Ascending aorta (tissue), 2 donors: ENCODE results near the gene ARFGAP3. TPM values are rescaled to one million over a fixed set of nuclear protein-coding genes. Genes with fewer than 3 reads are reported as not detected.

ENCODE experiments used
- DNase-seq, 2 donors: peaks; one replicate each; pipeline ENCODE4 v3.0.0-alpha.2; 2019; ENCODE audit warnings: low spot score in 2 of 2
- H3K27ac ChIP-seq, 2 donors: fragments of 200-600 bp; sonication (generic); one replicate each; pipeline ENCODE4 v1.5.1; 2016 to 2017; ENCODE audit warnings: mild to moderate bottlenecking in 1 of 2
- H3K27me3 ChIP-seq: fragments of 200-600 bp; sonication (generic); one replicate; pipeline ENCODE4 v1.5.1; 2017
- H3K36me3 ChIP-seq, 2 donors: fragments of 200-600 bp; sonication (generic); one replicate each; pipeline ENCODE4 v1.5.1; 2016
- H3K4me1 ChIP-seq, 2 donors: fragments of 200-600 bp; sonication (generic); one replicate each; pipeline ENCODE4 v1.5.1; 2016 to 2017; ENCODE audit warnings: mild to moderate bottlenecking in 1 of 2
- H3K4me3 ChIP-seq, 2 donors: fragments of 200-600 bp; sonication (generic); one replicate each; pipeline ENCODE4 v1.5.1; 2016 to 2017; ENCODE audit warnings: mild to moderate bottlenecking in 1 of 2
- H3K9me3 ChIP-seq, 2 donors: fragments of 200-600 bp; sonication (generic); one replicate each; pipeline ENCODE4 v1.5.1; 2016
- CTCF ChIP-seq, 3 experiments: fragments of 200-600 bp in 2 of 3; fragments of 450-650 bp in 1 of 3; sonication (generic) in 2 of 3; IDR thresholded peaks; one replicate each; pipeline ENCODE4 v1.5.1; 2016 to 2019; ENCODE audit warnings: antibody characterized with exemption in 3 of 3, mild to moderate bottlenecking in 1 of 3, moderate library complexity in 1 of 3
- intact Hi-C: fragments of 100-400 bp; cut with DNase I; formaldehyde crosslinking; loops from one replicate; pipeline ENCODE4 v1.15.1; 2023
- total RNA-seq: library from RNA; depleted of rRNA; stranded (reverse); fragments of >200 nt; gene quantifications from one replicate; pipeline ENCODE4 v1.1.0, GENCODE V29; 2016

Gene ARFGAP3
- total RNA-seq, 1 donor from 2014 or later = 21.6 TPM

DNA sequence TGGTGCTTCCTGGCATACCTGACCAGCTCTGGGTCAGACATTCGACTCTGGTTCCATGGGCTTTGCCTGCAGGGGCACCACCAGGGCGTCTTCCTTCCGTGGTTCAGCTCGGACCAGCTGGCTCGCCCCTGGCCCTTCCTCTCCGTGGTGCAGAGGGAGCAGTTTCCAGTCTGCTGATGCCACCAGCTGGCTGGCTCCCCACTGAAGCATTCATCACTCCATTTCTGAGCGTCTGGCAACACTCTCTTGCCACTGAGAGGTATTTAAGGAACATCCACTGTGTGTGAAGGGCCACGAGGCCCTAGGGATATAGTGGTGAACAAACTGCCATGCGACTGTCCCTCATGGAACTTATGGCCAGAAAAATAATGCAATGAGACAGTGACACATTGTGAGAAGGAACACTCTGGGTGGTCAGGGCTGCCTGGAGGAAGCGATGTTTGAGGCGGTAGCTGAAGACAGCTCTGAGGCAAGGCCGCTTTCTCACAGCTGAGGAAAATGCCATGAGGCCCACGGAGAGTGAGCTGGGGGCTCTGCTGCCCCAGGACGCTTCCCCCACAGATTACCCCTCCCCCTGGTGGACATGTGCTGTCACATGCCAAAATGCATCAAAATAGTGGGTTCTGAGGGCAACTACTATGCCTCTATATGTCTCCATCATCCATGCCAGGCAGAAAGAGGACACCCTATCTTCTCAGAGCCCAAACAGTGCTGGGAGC is 44.9 kb upstream of the ARFGAP3 start:
- TF ChIP-seq CTCF (IDR thresholded peaks at IDR 0.05) = no peak
- H3K27ac ChIP-seq = no peak overlapping the region

DNA sequence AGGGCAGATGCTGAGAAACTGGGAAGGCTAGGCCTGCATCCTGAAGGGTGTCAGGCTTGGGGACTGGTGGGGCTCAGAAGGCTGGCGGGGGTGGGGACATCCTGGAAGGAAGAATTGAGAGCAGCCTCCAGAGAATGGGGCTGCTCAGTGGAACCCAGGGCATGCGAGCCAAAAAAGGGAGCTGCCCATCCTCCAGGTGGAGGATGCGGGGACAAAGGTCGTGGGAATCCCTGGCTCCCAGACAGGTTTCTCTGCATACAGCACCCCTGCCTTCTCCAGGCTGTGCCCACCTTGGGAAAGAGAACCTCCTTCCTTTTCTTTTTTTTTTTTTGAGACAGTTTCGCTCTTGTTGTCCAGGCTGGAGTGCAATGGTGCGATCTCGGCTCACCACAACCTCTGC is 40.9 kb upstream of the ARFGAP3 start:
- Histone ChIP-seq H3K27me3 (no peaks in the 10 kb centered on the region), H3K4me1 (peaks cover 2 to 25% of the 10 kb centered on the region in 2 donors), H3K36me3 (peaks cover 7 to 9% of the 10 kb centered on the region in 2 donors), H3K27ac (no peak overlapping the region), H3K9me3 (no peaks in the 10 kb centered on the region), H3K4me3 (no peak overlapping the region)
- intact Hi-C loops = no loop called here
- DNase-seq = no peak
- no peak for TF ChIP-seq CTCF (IDR thresholded peaks at IDR 0.05)

More for the DNA sequence above, 44.9 kb upstream of the ARFGAP3 start:
- H3K27me3 ChIP-seq = no peaks in the 10 kb centered on the region
- no peak for DNase-seq
- H3K4me1 ChIP-seq = peaks cover 14 to 34% of the 10 kb centered on the region in 2 donors
- H3K36me3 ChIP-seq = peaks cover 0 to 5% of the 10 kb centered on the region in 2 donors
- intact Hi-C loops = no loop called here
- no peaks in the 10 kb centered on the region for H3K9me3 ChIP-seq
- no peak overlapping the region for H3K4me3 ChIP-seq

DNA sequence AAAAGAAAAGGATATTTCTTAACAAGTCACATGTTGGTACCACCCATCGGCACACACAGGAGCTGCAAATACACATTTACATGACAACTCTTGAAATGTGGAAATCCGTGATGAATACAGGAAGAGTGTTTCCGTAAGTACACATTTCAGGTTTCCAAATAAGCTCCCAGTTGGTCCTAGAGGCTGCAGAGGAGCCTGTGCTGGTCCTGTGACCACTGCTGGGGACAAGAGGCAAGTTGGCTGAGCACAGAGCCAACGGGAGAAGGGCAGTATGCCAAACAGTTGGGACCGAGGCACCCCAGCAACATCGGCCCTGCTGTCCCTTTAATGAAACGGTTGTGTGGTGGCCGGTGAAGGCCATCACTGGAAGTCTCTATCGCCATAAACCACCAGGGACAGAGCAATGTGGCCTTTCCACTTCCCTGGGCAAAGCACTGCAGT is 38.5 kb upstream of the ARFGAP3 start:
- no peaks in the 10 kb centered on the region for H3K9me3 ChIP-seq
- peaks cover 5 to 19% of the 10 kb centered on the region in 2 donors for H3K4me1 ChIP-seq
- H3K36me3 ChIP-seq = peaks cover 24 to 25% of the 10 kb centered on the region in 2 donors
- no peak overlapping the region for H3K27ac ChIP-seq
- no peak overlapping the region for H3K4me3 ChIP-seq
- no peak for TF ChIP-seq CTCF (IDR thresholded peaks at IDR 0.05)
- no peak for DNase-seq
- intact Hi-C loops = no loop called here
- H3K27me3 ChIP-seq = no peaks in the 10 kb centered on the region

- Histone ChIP-seq H3K4me1 (peaks cover 5 to 19% of the 10 kb centered on the region in 2 donors), H3K9me3 (no peaks in the 10 kb centered on the region), H3K27me3 (no peaks in the 10 kb centered on the region), H3K4me3 (no peak overlapping the region), H3K27ac (no peak overlapping the region), H3K36me3 (peaks cover 29 to 30% of the 10 kb centered on the region in 2 donors)
- intact Hi-C loops = no loop called here
- no peak for TF ChIP-seq CTCF (IDR thresholded peaks at IDR 0.05)
- no peak for DNase-seq
These were observed 38.0 kb upstream of the ARFGAP3 start for GRCh38 chr22:42895087-42895486.

GRCh38 chr22:42893371-42894150 is 36.5 kb upstream of the ARFGAP3 start:
- DNase-seq = no peak
- no peak overlapping the region for H3K27ac ChIP-seq
- intact Hi-C loops = no loop called here
- peaks cover 36 to 44% of the 10 kb centered on the region in 2 donors for H3K36me3 ChIP-seq
- no peaks in the 10 kb centered on the region for H3K27me3 ChIP-seq
- H3K9me3 ChIP-seq = no peaks in the 10 kb centered on the region
- TF ChIP-seq CTCF (IDR thresholded peaks at IDR 0.05) = no peak
- no peak overlapping the region for H3K4me3 ChIP-seq
- peaks cover 5 to 19% of the 10 kb centered on the region in 2 donors for H3K4me1 ChIP-seq
